ENCODE data around the gene OR5V1.

- TF ChIP-seq CTCF (IDR thresholded peaks at IDR 0.05; ENCODE audit: poor library complexity, severe bottlenecking) (no peak), EP300 (conservative IDR thresholded peaks at IDR 0.05; ENCODE audit: poor library complexity, severe bottlenecking) (no peak), EZH2 (IDR thresholded peaks at IDR 0.05; ENCODE audit: borderline replicate concordance, insufficient read depth, low read length, poor library complexity, severe bottlenecking) (no peak)
These were observed 23.3 kb downstream of the OR5V1 start for GRCh38 chr6:29345380-29345779.

All from neural cell (in vitro differentiated cells).